Measurements from ENCODE around the gene LTBP1. TPM values are rescaled to one million over a fixed set of nuclear protein-coding genes. Genes with fewer than 3 reads are reported as not detected.

LTBP1 gene
- total and polyA plus RNA-seq, 2 experiments from 2014 or later = 15.7 to 49.8 TPM

GRCh38 chr2:33033606-33034081 lies 86.9 kb downstream of the LTBP1 start:
- no peaks in the 10 kb centered on the region for H3K9me2 ChIP-seq (ENCODE audit: insufficient read depth)
- no peak overlapping the region for H3K4me3 ChIP-seq

DNA sequence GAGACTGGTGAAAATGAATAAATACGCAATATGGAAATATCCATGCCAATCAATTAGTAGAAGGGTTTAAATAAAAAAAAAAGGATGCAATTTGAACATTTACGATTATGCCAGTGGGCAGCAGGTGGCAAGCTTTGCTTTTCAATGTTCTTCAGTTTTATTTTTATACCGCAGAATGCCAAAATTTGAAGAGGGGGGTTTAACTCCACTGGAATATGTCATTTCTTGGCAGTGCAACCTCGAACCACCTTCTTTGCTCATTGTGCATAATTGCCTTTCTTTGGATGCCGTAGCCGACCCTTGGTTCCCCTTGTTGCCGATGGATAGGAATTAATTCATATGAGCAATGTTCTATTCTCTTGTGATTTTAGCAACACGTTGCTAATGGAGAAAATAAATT lies 88.0 kb downstream of the LTBP1 start:
- DNase-seq (ENCODE audit: low spot score) (no peak), ATAC-seq (no peak)
- H3K36me3 Mint-ChIP-seq (ENCODE audit: low read depth) = no peaks in the 10 kb centered on the region
- peaks cover 11% of the 10 kb centered on the region; the same call in 2 of the 3 replicates for H3K4me1 Mint-ChIP-seq
- H3K4me3 Mint-ChIP-seq = no peak overlapping the region
- H3K27me3 Mint-ChIP-seq (ENCODE audit: insufficient read depth, low read depth, poor library complexity) = no peaks in the 10 kb centered on the region
- H3K4me3 ChIP-seq = no peak overlapping the region
- H3K4me2 ChIP-seq = no peak overlapping the region
- TF ChIP-seq CTCF (conservative IDR thresholded peaks at IDR 0.05; ENCODE audit: low read depth in 2 of 2) (0 out of 4 replicates have a peak, but pooled peaks of 1 of the 2 experiments have one; percentile 9), EZH2phosphoT487 (IDR thresholded peaks at IDR 0.05; ENCODE audit: unreplicated experiment) (no peak)
- H2AFZ ChIP-seq = no peak overlapping the region
- no peaks in the 10 kb centered on the region for H3K27me3 ChIP-seq (ENCODE audit: insufficient read depth)
- H3K9me2 ChIP-seq (ENCODE audit: insufficient read depth) = no peaks in the 10 kb centered on the region
- H3K4me1 ChIP-seq (ENCODE audit: insufficient read depth) = peaks cover 5% of the 10 kb centered on the region; the same call in 1 of the 2 replicates
- H3K36me3 ChIP-seq (ENCODE audit: insufficient read depth) = no peaks in the 10 kb centered on the region
- H3F3A ChIP-seq (replicated peaks; ENCODE audit: low read depth) = no peaks in the 10 kb centered on the region
- H3K79me2 ChIP-seq (replicated peaks; ENCODE audit: insufficient read depth) = no peaks in the 10 kb centered on the region
- no peak overlapping the region for H3K27ac Mint-ChIP-seq
- no peak overlapping the region for H3K27ac ChIP-seq (ENCODE audit: low read depth)
- H3K9me3 Mint-ChIP-seq = no peaks in the 10 kb centered on the region
- H4K20me1 ChIP-seq (replicated peaks; ENCODE audit: insufficient read depth) = no peaks in the 10 kb centered on the region

More at GRCh38 chr2:33033606-33034081, 86.9 kb downstream of the LTBP1 start:
- DNase-seq (ENCODE audit: low spot score) (peak; percentile 32), ATAC-seq (peak; percentile 79)
- Histone ChIP-seq H3K79me2 (replicated peaks; ENCODE audit: insufficient read depth) (no peaks in the 10 kb centered on the region), H3K27ac (ENCODE audit: low read depth) (no peak overlapping the region), H3K4me1 (ENCODE audit: insufficient read depth) (peaks cover 5% of the 10 kb centered on the region; the same call in 1 of the 2 replicates), H3K36me3 (ENCODE audit: insufficient read depth) (no peaks in the 10 kb centered on the region), H3F3A (replicated peaks; ENCODE audit: low read depth) (no peaks in the 10 kb centered on the region), H3K4me2 (no peak overlapping the region), H4K20me1 (replicated peaks; ENCODE audit: insufficient read depth) (no peaks in the 10 kb centered on the region), H3K27me3 (ENCODE audit: insufficient read depth) (no peaks in the 10 kb centered on the region), H2AFZ (no peak overlapping the region)
- no peak overlapping the region for H3K4me3 Mint-ChIP-seq
- TF ChIP-seq CTCF (conservative IDR thresholded peaks at IDR 0.05; ENCODE audit: low read depth in 2 of 2) (peak; percentile 33 to 45), EZH2 (IDR thresholded peaks at IDR 0.05; ENCODE audit: low read depth, unreplicated experiment) (no peak)
- H3K27ac Mint-ChIP-seq = 0 out of 2 replicates have a peak overlapping the region, but pooled peaks have one; percentile 29
- no peaks in the 10 kb centered on the region for H3K9me3 Mint-ChIP-seq
- no peaks in the 10 kb centered on the region for H3K36me3 Mint-ChIP-seq (ENCODE audit: low read depth)
- no peaks in the 10 kb centered on the region for H3K27me3 Mint-ChIP-seq (ENCODE audit: insufficient read depth, low read depth, poor library complexity)
- peaks cover 11% of the 10 kb centered on the region; the same call in 2 of the 3 replicates for H3K4me1 Mint-ChIP-seq

- Mint-ChIP-seq H3K4me3 (no peak overlapping the region), H3K27ac (no peak overlapping the region), H3K9me3 (no peaks in the 10 kb centered on the region; the same call in 2 of the 3 replicates), H3K4me1 (peaks cover 8% of the 10 kb centered on the region; the same call in 2 of the 3 replicates), H3K36me3 (ENCODE audit: low read depth) (no peaks in the 10 kb centered on the region), H3K27me3 (ENCODE audit: insufficient read depth, low read depth, poor library complexity) (no peaks in the 10 kb centered on the region)
- Histone ChIP-seq H3K79me2 (replicated peaks; ENCODE audit: insufficient read depth) (no peaks in the 10 kb centered on the region), H3K27ac (ENCODE audit: low read depth) (no peak overlapping the region), H4K20me1 (replicated peaks; ENCODE audit: insufficient read depth) (no peaks in the 10 kb centered on the region), H3F3A (replicated peaks; ENCODE audit: low read depth) (no peaks in the 10 kb centered on the region), H3K9me2 (ENCODE audit: insufficient read depth) (no peaks in the 10 kb centered on the region), H3K4me2 (no peak overlapping the region), H3K36me3 (ENCODE audit: insufficient read depth) (no peaks in the 10 kb centered on the region), H3K4me1 (ENCODE audit: insufficient read depth) (peaks cover 5% of the 10 kb centered on the region; the same call in 1 of the 2 replicates), H3K27me3 (ENCODE audit: insufficient read depth) (no peaks in the 10 kb centered on the region), H3K4me3 (no peak overlapping the region), H2AFZ (no peak overlapping the region)
- ATAC-seq = no peak
- DNase-seq (ENCODE audit: low spot score) = no peak
- TF ChIP-seq STAT1 (IDR thresholded peaks at IDR 0.05; ENCODE audit: unreplicated experiment) (no peak), ZNF114 (CRISPR knock-in tag; IDR thresholded peaks at IDR 0.05) (no peak), JUNB (IDR thresholded peaks at IDR 0.05; ENCODE audit: unreplicated experiment) (no peak), EZH2 (IDR thresholded peaks at IDR 0.05; ENCODE audit: low read depth, unreplicated experiment) (no peak), NANOG (IDR thresholded peaks at IDR 0.05; ENCODE audit: borderline replicate concordance) (no peak), CTCF (conservative IDR thresholded peaks at IDR 0.05; ENCODE audit: low read depth in 2 of 2) (no peak)
- TF ChIP-seq, protein P1, sequence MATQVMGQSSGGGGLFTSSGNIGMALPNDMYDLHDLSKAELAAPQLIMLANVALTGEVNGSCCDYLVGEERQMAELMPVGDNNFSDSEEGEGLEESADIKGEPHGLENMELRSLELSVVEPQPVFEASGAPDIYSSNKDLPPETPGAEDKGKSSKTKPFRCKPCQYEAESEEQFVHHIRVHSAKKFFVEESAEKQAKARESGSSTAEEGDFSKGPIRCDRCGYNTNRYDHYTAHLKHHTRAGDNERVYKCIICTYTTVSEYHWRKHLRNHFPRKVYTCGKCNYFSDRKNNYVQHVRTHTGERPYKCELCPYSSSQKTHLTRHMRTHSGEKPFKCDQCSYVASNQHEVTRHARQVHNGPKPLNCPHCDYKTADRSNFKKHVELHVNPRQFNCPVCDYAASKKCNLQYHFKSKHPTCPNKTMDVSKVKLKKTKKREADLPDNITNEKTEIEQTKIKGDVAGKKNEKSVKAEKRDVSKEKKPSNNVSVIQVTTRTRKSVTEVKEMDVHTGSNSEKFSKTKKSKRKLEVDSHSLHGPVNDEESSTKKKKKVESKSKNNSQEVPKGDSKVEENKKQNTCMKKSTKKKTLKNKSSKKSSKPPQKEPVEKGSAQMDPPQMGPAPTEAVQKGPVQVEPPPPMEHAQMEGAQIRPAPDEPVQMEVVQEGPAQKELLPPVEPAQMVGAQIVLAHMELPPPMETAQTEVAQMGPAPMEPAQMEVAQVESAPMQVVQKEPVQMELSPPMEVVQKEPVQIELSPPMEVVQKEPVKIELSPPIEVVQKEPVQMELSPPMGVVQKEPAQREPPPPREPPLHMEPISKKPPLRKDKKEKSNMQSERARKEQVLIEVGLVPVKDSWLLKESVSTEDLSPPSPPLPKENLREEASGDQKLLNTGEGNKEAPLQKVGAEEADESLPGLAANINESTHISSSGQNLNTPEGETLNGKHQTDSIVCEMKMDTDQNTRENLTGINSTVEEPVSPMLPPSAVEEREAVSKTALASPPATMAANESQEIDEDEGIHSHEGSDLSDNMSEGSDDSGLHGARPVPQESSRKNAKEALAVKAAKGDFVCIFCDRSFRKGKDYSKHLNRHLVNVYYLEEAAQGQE (IDR thresholded peaks at IDR 0.05; ENCODE audit: unreplicated experiment) = no peak
Observed at GRCh38 chr2:33038230-33038629, 91.5 kb downstream of the LTBP1 start.

Measured in GM23338 (cell line).